Upper lobe of left lung (tissue), 4 donors: Measurements from ENCODE around the gene CNOT3.

Experiments
- POLR2A ChIP-seq, 4 donors: fragments of 450-650 bp; IDR thresholded peaks; one replicate each; pipeline ENCODE4 v1.5.1; 2016 to 2017; ENCODE audit warnings: antibody characterized with exemption in 4 of 4, mild to moderate bottlenecking in 2 of 4
- POLR2AphosphoS5 ChIP-seq, 2 donors: sonication (generic); formaldehyde crosslinking; IDR thresholded peaks; one replicate each; pipeline ENCODE4 v1.5.1; 2017; ENCODE audit warnings: antibody characterized with exemption in 2 of 2
- TF ChIP-seq, protein P1 (sequence below), 6 experiments: fragments of 450-650 bp in 4 of 6; fragments of 200-600 bp in 2 of 6; sonication (generic) in 2 of 6; IDR thresholded peaks; one replicate each; pipeline ENCODE4 v1.5.1; 2016 to 2019; ENCODE audit warnings: antibody characterized with exemption in 6 of 6

DNA sequence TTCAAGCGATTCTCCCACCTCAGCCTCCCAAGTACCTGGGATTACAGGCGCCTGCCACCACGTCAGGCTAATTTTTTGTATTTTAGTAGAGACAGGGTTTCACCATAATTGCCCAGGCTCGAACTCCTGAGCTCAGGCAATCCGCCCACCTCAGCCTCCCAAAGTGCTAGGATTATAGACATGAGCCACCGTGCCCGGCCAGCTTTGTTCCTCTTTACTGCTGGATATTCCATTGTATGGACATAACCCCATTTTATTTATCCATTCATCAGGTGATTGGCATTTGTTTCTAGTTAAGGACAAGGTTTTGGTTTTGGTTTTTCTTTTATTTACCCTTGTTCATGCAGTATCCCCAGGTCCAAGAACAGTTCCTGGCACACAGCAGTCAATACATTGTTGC is 59.0 kb downstream of the CNOT3 start:
- TF ChIP-seq, protein P1, sequence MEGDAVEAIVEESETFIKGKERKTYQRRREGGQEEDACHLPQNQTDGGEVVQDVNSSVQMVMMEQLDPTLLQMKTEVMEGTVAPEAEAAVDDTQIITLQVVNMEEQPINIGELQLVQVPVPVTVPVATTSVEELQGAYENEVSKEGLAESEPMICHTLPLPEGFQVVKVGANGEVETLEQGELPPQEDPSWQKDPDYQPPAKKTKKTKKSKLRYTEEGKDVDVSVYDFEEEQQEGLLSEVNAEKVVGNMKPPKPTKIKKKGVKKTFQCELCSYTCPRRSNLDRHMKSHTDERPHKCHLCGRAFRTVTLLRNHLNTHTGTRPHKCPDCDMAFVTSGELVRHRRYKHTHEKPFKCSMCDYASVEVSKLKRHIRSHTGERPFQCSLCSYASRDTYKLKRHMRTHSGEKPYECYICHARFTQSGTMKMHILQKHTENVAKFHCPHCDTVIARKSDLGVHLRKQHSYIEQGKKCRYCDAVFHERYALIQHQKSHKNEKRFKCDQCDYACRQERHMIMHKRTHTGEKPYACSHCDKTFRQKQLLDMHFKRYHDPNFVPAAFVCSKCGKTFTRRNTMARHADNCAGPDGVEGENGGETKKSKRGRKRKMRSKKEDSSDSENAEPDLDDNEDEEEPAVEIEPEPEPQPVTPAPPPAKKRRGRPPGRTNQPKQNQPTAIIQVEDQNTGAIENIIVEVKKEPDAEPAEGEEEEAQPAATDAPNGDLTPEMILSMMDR (IDR thresholded peaks at IDR 0.05): no peak
- TF ChIP-seq POLR2A (IDR thresholded peaks at IDR 0.05): no peak
- TF ChIP-seq POLR2AphosphoS5 (IDR thresholded peaks at IDR 0.05): no peak
